PFSK-1 (cell line): ENCODE measurements around the gene ATOH8.

Source experiments
- FOXP2 ChIP-seq: optimal IDR thresholded peaks from 2 replicates; pipeline ENCODE3; 2011; ENCODE audit warnings: borderline replicate concordance, control low read depth, inconsistent platforms; ENCODE audit not compliant: insufficient read depth; ENCODE audit errors: extremely low read length, extremely low read depth
- POLR2AphosphoS5 ChIP-seq: IDR thresholded peaks from 2 replicates; pipeline ENCODE4 v1.6.1; 2012; ENCODE audit warnings: low read depth, mild to moderate bottlenecking, control low read depth, low read length, moderate library complexity
- SIN3A ChIP-seq: IDR thresholded peaks from 2 replicates; pipeline ENCODE4 v1.6.1; 2012; ENCODE audit warnings: mild to moderate bottlenecking, low read length, moderate library complexity, borderline replicate concordance; ENCODE audit not compliant: insufficient read depth
- TAF1 ChIP-seq: IDR thresholded peaks from 2 replicates; pipeline ENCODE4 v1.6.1; 2012; ENCODE audit warnings: low read length, control low read depth, borderline replicate concordance; ENCODE audit not compliant: insufficient read depth
- TF ChIP-seq, protein P1 (sequence below), 2 experiments: IDR thresholded peaks; 2 replicates each; pipeline versions ENCODE4 v1.6.1 to v1.8.0; 2011 to 2012; ENCODE audit warnings: low read depth in 2 of 2, low read length in 2 of 2, control low read depth in 1 of 2, inconsistent platforms in 1 of 2, mild to moderate bottlenecking in 1 of 2, moderate library complexity in 1 of 2; ENCODE audit not compliant: insufficient read depth in 1 of 2

DNA sequence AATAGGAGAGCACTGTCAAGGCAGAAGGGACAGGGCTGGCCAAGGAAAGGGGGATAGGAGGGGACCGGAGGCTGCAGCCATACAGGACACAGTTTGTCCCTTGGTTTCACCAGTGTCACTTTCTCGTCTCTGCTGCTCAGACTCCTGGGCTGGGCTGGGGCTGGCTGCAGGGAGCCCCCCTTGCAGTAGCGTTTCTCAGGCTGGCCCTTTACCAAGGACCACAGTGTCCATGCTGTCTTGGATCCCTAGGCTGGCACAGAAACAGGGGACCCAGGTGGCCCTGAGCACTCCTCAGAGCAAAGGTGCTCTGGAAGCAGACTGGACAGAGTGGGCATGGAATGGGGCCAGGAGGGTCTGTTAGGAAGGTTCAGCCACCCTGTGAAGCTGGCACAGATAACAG is 34.8 kb downstream of the ATOH8 start:
- no peak for TF ChIP-seq POLR2AphosphoS5
- TF ChIP-seq, protein P1, sequence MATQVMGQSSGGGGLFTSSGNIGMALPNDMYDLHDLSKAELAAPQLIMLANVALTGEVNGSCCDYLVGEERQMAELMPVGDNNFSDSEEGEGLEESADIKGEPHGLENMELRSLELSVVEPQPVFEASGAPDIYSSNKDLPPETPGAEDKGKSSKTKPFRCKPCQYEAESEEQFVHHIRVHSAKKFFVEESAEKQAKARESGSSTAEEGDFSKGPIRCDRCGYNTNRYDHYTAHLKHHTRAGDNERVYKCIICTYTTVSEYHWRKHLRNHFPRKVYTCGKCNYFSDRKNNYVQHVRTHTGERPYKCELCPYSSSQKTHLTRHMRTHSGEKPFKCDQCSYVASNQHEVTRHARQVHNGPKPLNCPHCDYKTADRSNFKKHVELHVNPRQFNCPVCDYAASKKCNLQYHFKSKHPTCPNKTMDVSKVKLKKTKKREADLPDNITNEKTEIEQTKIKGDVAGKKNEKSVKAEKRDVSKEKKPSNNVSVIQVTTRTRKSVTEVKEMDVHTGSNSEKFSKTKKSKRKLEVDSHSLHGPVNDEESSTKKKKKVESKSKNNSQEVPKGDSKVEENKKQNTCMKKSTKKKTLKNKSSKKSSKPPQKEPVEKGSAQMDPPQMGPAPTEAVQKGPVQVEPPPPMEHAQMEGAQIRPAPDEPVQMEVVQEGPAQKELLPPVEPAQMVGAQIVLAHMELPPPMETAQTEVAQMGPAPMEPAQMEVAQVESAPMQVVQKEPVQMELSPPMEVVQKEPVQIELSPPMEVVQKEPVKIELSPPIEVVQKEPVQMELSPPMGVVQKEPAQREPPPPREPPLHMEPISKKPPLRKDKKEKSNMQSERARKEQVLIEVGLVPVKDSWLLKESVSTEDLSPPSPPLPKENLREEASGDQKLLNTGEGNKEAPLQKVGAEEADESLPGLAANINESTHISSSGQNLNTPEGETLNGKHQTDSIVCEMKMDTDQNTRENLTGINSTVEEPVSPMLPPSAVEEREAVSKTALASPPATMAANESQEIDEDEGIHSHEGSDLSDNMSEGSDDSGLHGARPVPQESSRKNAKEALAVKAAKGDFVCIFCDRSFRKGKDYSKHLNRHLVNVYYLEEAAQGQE (IDR thresholded peaks at IDR 0.05; ENCODE audit: insufficient read depth in 1 of 2, low read depth in 2 of 2, low read length in 2 of 2) = no peak
- no peak for TF ChIP-seq TAF1
- no peak for TF ChIP-seq SIN3A
- no peak for TF ChIP-seq FOXP2
